PC-3 (cell line): ENCODE results near the gene NEK4. TPM values are rescaled to one million over a fixed set of nuclear protein-coding genes. Genes with fewer than 3 reads are reported as not detected.

Experiments used
- ATAC-seq: fragments of 200-7000 bp; cut with Tn5 transposase; 2 replicates; pipeline ENCODE4 v1.9.1; 2020; ENCODE audit warnings: mild to moderate bottlenecking, moderate library complexity
- BruUV-seq: library from RNA; stranded (reverse); fragments of 400-500 nt; replicated peaks from 2 replicates; lab custom pipeline; 2021; lab: Mats Ljungman, UMichigan
- CTCF ChIA-PET: fragments of 300-600 bp; sonication (Branson Sonifier 250); formaldehyde crosslinking; loops from one replicate; lab custom pipeline; 2022; ENCODE audit warnings: antibody characterized with exemption; lab: Charles Lee
- POLR2A ChIA-PET: fragments of 300-600 bp; sonication (Branson Sonifier 250); formaldehyde crosslinking; loops from one replicate; lab custom pipeline; 2022; ENCODE audit warnings: antibody characterized with exemption; ENCODE audit not compliant: unreplicated experiment; lab: Charles Lee
- DNase-seq: peaks from one replicate; pipeline ENCODE4 v3.0.0-alpha.2; 2015
- H2AFZ ChIP-seq: fragments of 300-600 bp; sonication (generic); 2 replicates; pipeline ENCODE4 v1.6.0; 2016; ENCODE audit warnings: antibody characterized with exemption, low read length
- H3F3A ChIP-seq: fragments of 300-600 bp; sonication (generic); one replicate; pipeline ENCODE4 v1.6.0; 2017; ENCODE audit warnings: antibody characterized with exemption, low read length, control low read depth, mild to moderate bottlenecking; ENCODE audit not compliant: unreplicated experiment
- H3K27ac ChIP-seq: fragments of 300-600 bp; sonication (generic); 2 replicates; pipeline ENCODE4 v1.5.1; 2016; ENCODE audit warnings: mild to moderate bottlenecking, low read length
- H3K27me3 ChIP-seq: fragments of 300-600 bp; sonication (generic); 2 replicates; pipeline ENCODE4 v1.6.1; 2016; ENCODE audit warnings: low read length, mixed read lengths
- H3K36me3 ChIP-seq: fragments of 300-600 bp; sonication (generic); 2 replicates; pipeline ENCODE4 v1.6.1; 2016; ENCODE audit warnings: low read depth, mixed run types, low read length, mixed read lengths
- H3K4me1 ChIP-seq: fragments of 300-600 bp; sonication (generic); 2 replicates; pipeline ENCODE4 v1.5.1; 2016; ENCODE audit warnings: low read length; ENCODE audit not compliant: insufficient read depth
- H3K4me2 ChIP-seq: fragments of 300-600 bp; sonication (generic); 2 replicates; pipeline ENCODE4 v1.6.0; 2016; ENCODE audit warnings: low read length
- H3K4me3 ChIP-seq: fragments of 300-600 bp; sonication (generic); 2 replicates; pipeline ENCODE4 v1.5.1; 2016; ENCODE audit warnings: mild to moderate bottlenecking, low read length, mixed read lengths
- H3K79me2 ChIP-seq: fragments of 300-600 bp; sonication (generic); 2 replicates; pipeline ENCODE4 v1.6.1; 2017; ENCODE audit warnings: low read length, mixed read lengths
- H3K9ac ChIP-seq: fragments of 300-600 bp; sonication (generic); 2 replicates; pipeline ENCODE4 v1.6.0; 2016; ENCODE audit warnings: mild to moderate bottlenecking, low read length
- H3K9me2 ChIP-seq: fragments of 300-600 bp; sonication (generic); replicated peaks from 2 replicates; pipeline ENCODE4 v1.6.1; 2016; ENCODE audit warnings: mixed run types, low read length, mixed read lengths
- H3K9me3 ChIP-seq: fragments of 300-600 bp; sonication (generic); 2 replicates; pipeline ENCODE4 v1.6.1; 2016; ENCODE audit warnings: low read length, mixed read lengths
- H4K20me1 ChIP-seq: fragments of 300-600 bp; sonication (generic); 2 replicates; pipeline ENCODE4 v1.6.1; 2016; ENCODE audit warnings: low read length, mixed read lengths
- EZH2 ChIP-seq: fragments of 300-600 bp; sonication (generic); IDR thresholded peaks from one replicate; pipeline ENCODE4 v1.6.1; 2017; ENCODE audit warnings: antibody characterized with exemption, mild to moderate bottlenecking, low read length; ENCODE audit not compliant: unreplicated experiment
- EZH2phosphoT487 ChIP-seq: fragments of 300-600 bp; sonication (generic); IDR thresholded peaks from 2 replicates; pipeline ENCODE4 v1.6.1; 2018; ENCODE audit warnings: mild to moderate bottlenecking, antibody characterized with exemption, low read length, borderline replicate concordance
- intact Hi-C: fragments of 100-400 bp; cut with micrococcal nuclease; formaldehyde crosslinking; loops from 2 replicates; pipeline ENCODE4 v1.9.0; 2023
- total RNA-seq: library from RNA; depleted of rRNA; stranded (reverse); fragments of >200 nt; gene quantifications from 2 replicates; pipeline ENCODE4 v1.2.3, GENCODE V29; 2014
- TF ChIP-seq, protein P1 (sequence below): fragments of 300-600 bp; sonication (generic); conservative IDR thresholded peaks from 2 replicates; pipeline ENCODE4 v1.5.1; 2017; ENCODE audit warnings: antibody characterized with exemption, low read depth, mild to moderate bottlenecking, low read length

The NEK4 gene
- total RNA-seq, 1 experiment from 2014 or later = 33.6 TPM

GRCh38 chr3:52754373-52754772, 16.4 kb downstream of the NEK4 start:
- ChIA-PET POLR2A (no interaction called here), CTCF (no interaction called here)
- H4K20me1 ChIP-seq = no peaks in the 10 kb centered on the region
- TF ChIP-seq, protein P1, sequence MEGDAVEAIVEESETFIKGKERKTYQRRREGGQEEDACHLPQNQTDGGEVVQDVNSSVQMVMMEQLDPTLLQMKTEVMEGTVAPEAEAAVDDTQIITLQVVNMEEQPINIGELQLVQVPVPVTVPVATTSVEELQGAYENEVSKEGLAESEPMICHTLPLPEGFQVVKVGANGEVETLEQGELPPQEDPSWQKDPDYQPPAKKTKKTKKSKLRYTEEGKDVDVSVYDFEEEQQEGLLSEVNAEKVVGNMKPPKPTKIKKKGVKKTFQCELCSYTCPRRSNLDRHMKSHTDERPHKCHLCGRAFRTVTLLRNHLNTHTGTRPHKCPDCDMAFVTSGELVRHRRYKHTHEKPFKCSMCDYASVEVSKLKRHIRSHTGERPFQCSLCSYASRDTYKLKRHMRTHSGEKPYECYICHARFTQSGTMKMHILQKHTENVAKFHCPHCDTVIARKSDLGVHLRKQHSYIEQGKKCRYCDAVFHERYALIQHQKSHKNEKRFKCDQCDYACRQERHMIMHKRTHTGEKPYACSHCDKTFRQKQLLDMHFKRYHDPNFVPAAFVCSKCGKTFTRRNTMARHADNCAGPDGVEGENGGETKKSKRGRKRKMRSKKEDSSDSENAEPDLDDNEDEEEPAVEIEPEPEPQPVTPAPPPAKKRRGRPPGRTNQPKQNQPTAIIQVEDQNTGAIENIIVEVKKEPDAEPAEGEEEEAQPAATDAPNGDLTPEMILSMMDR = no peak
- no peak for TF ChIP-seq EZH2phosphoT487
- no peak for TF ChIP-seq EZH2
- H3K79me2 ChIP-seq = no peaks in the 10 kb centered on the region
- H3K27ac ChIP-seq = no peak overlapping the region
- H3K9me3 ChIP-seq = no peaks in the 10 kb centered on the region
- no peak for ATAC-seq
- no peak for DNase-seq
- H3K27me3 ChIP-seq = no peaks in the 10 kb centered on the region
- no peak overlapping the region for H3K9ac ChIP-seq
- intact Hi-C loops = no loop called here
- H3K9me2 ChIP-seq = no peaks in the 10 kb centered on the region
- no peak overlapping the region for H3K4me3 ChIP-seq
- H3K36me3 ChIP-seq = peaks cover 43% of the 10 kb centered on the region
- no TSS peak for BruUV-seq
- no peak overlapping the region for H3K4me2 ChIP-seq
- H3F3A ChIP-seq = no peaks in the 10 kb centered on the region
- no peaks in the 10 kb centered on the region for H3K4me1 ChIP-seq
- no peak overlapping the region for H2AFZ ChIP-seq

- Histone ChIP-seq H3K9me3 (no peaks in the 10 kb centered on the region), H3K79me2 (no peaks in the 10 kb centered on the region), H3F3A (no peaks in the 10 kb centered on the region), H3K27me3 (no peaks in the 10 kb centered on the region), H3K36me3 (peaks cover 43% of the 10 kb centered on the region), H3K27ac (no peak overlapping the region), H3K4me3 (no peak overlapping the region), H3K9me2 (no peaks in the 10 kb centered on the region), H4K20me1 (no peaks in the 10 kb centered on the region), H3K4me2 (no peak overlapping the region), H2AFZ (no peak overlapping the region), H3K9ac (no peak overlapping the region), H3K4me1 (no peaks in the 10 kb centered on the region)
- no TSS peak for BruUV-seq
- ChIA-PET CTCF (no interaction called here), POLR2A (no interaction called here)
- TF ChIP-seq EZH2 = no peak
- TF ChIP-seq EZH2phosphoT487 = no peak
- TF ChIP-seq, protein P1 = no peak
- no peak for ATAC-seq
- intact Hi-C loops = no loop called here
- no peak for DNase-seq
These were observed 18.6 kb downstream of the NEK4 start for GRCh38 chr3:52752045-52752660.

DNA sequence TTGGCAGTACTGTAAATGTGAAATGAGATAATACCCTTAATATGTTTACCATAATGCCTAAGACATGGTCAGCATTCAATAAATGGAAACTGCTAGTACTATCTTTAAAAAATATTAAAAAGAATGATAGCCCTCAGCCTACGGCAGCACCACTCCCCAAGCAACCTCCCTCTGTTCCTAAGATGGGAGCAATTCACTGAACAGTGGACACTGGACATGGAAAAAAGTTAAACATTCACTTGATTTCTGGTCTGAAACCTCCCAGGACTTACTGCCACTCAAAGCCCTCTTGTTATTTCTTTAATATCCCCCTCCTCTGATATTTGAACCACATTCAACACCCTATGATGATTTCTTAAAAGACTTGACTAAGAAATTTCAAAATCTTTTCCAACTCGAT, 27.0 kb downstream of the NEK4 start:
- Histone ChIP-seq H3F3A (no peaks in the 10 kb centered on the region), H3K4me1 (no peaks in the 10 kb centered on the region), H2AFZ (no peak overlapping the region), H3K9me3 (no peaks in the 10 kb centered on the region), H3K79me2 (no peaks in the 10 kb centered on the region), H3K4me2 (no peak overlapping the region), H3K9me2 (no peaks in the 10 kb centered on the region), H3K27ac (no peak overlapping the region), H3K27me3 (no peaks in the 10 kb centered on the region), H3K36me3 (peaks cover 50% of the 10 kb centered on the region), H4K20me1 (no peaks in the 10 kb centered on the region), H3K9ac (no peak overlapping the region), H3K4me3 (no peak overlapping the region)
- BruUV-seq = no TSS peak
- POLR2A ChIA-PET = no interaction called here
- no peak for DNase-seq
- intact Hi-C loops = loop anchor here (5.0 kb wide), 2 partner anchors 189 to 329 kb away; no protein-coding TSS in a partner anchor
- no peak for ATAC-seq
- no peak for TF ChIP-seq EZH2phosphoT487
- no peak for TF ChIP-seq EZH2
- TF ChIP-seq, protein P1 = no peak
- CTCF ChIA-PET = interaction anchor here (0.7 kb wide), 1 partner anchor 188 kb away, joined by 11 read pairs; no protein-coding TSS in a partner anchor
